Effector memory CD4-positive, alpha-beta T cell (primary cell): ENCODE data around the gene IRGC.
"Not testable (repeated sequence)": the region's sequence is repeated elsewhere in the genome, so short reads cannot be mapped to it uniquely, and the experiment has no call there.

Experiments used
- DNase-seq, 3 donors: peaks; one replicate each; pipeline ENCODE4 v3.0.0-alpha.2; 2020
- H3K27ac ChIP-seq: 2 replicates; pipeline ENCODE4 v1.7.0; 2013; ENCODE audit warnings: mild to moderate bottlenecking, low read length, moderate library complexity; ENCODE audit not compliant: insufficient read depth, poor library complexity, severe bottlenecking
- H3K27me3 ChIP-seq: replicated peaks from 2 replicates; pipeline ENCODE4 v1.7.0; 2013; ENCODE audit warnings: mild to moderate bottlenecking, low read length; ENCODE audit not compliant: insufficient read depth, control insufficient read depth, poor library complexity, severe bottlenecking
- H3K36me3 ChIP-seq: 2 replicates; pipeline ENCODE4 v1.7.0; 2013; ENCODE audit warnings: mild to moderate bottlenecking, low read length, moderate library complexity; ENCODE audit not compliant: control insufficient read depth, insufficient read depth
- H3K4me1 ChIP-seq: 2 replicates; pipeline ENCODE4 v1.7.0; 2013; ENCODE audit warnings: low read length, mild to moderate bottlenecking; ENCODE audit not compliant: control insufficient read depth, insufficient read depth, poor library complexity, severe bottlenecking
- H3K4me3 ChIP-seq: 2 replicates; pipeline ENCODE4 v1.7.0; 2013; ENCODE audit warnings: low read length, low read depth, mild to moderate bottlenecking; ENCODE audit not compliant: insufficient read depth, poor library complexity, severe bottlenecking
- H3K9me3 ChIP-seq: 2 replicates; pipeline ENCODE4 v1.7.0; 2013; ENCODE audit warnings: mild to moderate bottlenecking, low read length, moderate library complexity; ENCODE audit not compliant: control insufficient read depth

IRGC gene

DNA sequence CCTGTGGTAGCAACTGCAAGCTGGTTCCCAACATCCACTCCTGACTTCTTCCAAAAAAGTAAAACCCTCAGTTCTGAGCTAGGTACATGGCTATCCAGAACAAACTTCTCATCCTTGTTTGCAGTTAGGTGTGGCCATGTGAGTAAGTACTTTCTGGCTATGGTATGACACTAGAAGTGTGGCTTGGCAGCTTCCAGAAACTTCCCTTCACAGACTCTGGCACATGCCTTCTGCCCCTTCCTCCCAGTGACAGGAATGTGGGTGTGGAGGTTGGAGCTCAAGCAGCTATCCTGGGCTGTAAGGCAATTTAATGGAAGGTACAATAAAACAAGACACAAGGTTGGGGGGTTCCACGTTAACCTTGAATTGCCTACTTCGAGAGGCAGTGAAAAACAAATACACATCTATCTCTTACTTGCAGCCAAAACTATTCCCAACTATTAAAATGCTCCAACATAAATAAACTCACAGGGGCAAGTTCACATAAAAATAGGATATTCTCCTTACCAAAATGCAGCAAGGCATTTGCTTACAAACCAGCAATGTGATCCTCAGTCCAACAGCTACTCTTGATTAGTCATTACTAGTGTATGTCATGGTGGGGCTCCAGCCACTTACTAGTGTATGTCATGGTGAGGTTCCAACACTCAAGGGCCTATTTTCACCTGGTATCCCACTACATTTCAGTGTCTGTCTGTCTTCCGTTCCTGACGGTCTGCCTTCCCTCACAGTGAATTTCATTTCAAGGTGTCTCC is 35.8 kb downstream of the IRGC start:
- no peak for DNase-seq
- H3K4me1 ChIP-seq, result peaks cover 24% of the 10 kb centered on the region
- H3K9me3 ChIP-seq, result no peaks in the 10 kb centered on the region
- H3K27me3 ChIP-seq, result no peaks in the 10 kb centered on the region
- peak overlapping the region; percentile 35 for H3K27ac ChIP-seq
- H3K4me3 ChIP-seq, result no peak overlapping the region
- peaks cover 39% of the 10 kb centered on the region for H3K36me3 ChIP-seq

- Histone ChIP-seq H3K4me1 (peaks cover 23% of the 10 kb centered on the region), H3K27ac (peak overlapping the region; percentile 99), H3K36me3 (peaks cover 31% of the 10 kb centered on the region), H3K4me3 (no peak overlapping the region), H3K27me3 (no peaks in the 10 kb centered on the region), H3K9me3 (no peaks in the 10 kb centered on the region)
- DNase-seq, result no peak
These were observed 36.5 kb downstream of the IRGC start for GRCh38 chr19:43752287-43752875.

- Histone ChIP-seq H3K9me3 (no peaks in the 10 kb centered on the region), H3K36me3 (peaks cover 21% of the 10 kb centered on the region), H3K4me1 (peaks cover 17% of the 10 kb centered on the region), H3K27ac (peak overlapping the region; percentile 99), H3K4me3 (peak overlapping the region; percentile 76), H3K27me3 (no peaks in the 10 kb centered on the region)
- DNase-seq, result no peak
These were observed 38.3 kb downstream of the IRGC start for GRCh38 chr19:43754253-43754502.

DNA sequence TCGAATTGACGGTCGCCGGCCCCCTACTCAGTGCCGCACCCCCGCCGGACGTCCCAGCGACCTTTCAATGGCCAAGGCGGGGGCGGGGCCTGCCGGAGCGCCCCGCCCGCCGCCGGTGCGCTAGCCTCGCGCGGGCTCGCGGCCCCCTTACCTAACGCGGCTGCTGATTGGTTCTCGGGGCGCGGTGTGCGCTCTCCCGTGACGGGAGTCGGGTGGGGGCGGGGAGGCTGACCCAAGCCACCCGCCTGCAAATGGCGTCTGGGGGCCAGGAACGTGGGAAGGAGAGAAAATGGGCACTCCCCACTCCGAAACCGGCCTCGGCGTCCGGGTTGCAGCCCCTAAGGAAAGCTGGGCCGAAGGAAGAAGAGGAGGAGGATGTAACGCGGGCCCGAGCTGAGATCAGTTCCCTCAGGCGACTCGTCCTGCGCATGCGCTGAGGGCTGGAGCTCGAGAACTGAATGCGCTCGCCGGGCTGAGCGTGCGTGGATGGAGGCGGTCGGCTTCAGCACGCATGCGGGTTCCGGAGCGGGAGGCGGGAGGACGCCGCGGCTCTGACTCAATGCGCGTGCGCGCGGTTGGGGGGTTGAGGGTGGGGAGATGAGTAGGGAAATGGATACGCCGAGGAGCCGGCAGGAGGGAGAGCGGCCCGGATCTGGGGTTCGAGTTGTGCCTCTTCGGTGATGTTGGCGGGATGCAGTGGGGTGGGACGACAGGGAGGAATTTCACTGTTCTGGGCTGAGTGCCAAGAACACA is 38.8 kb downstream of the IRGC start, which contains the start of gene SMG9:
SMG9 (minus strand) TSS at position 460 of the 753 bp plus-strand sequence. CDS start 4,221 bp downstream, outside the sequence.
- Histone ChIP-seq H3K36me3 (peaks cover 16% of the 10 kb centered on the region), H3K9me3 (no peaks in the 10 kb centered on the region), H3K4me1 (peaks cover 17% of the 10 kb centered on the region), H3K27me3 (no peaks in the 10 kb centered on the region), H3K4me3 (peak within 1 kb of the TSS; percentile 76), H3K27ac (peak within 1 kb of the TSS; percentile 99)
- DNase-seq, result peak; percentile 96 to 99 (median 98)

GRCh38 chr19:43755256-43755801 is 39.5 kb downstream of the IRGC start:
- Histone ChIP-seq H3K36me3 (peaks cover 9% of the 10 kb centered on the region), H3K27me3 (no peaks in the 10 kb centered on the region), H3K4me3 (peak overlapping the region; percentile 76), H3K4me1 (peaks cover 17% of the 10 kb centered on the region), H3K27ac (peak overlapping the region; percentile 99), H3K9me3 (no peaks in the 10 kb centered on the region)
- peak; percentile 63 to 80 (median 69) for DNase-seq

DNA sequence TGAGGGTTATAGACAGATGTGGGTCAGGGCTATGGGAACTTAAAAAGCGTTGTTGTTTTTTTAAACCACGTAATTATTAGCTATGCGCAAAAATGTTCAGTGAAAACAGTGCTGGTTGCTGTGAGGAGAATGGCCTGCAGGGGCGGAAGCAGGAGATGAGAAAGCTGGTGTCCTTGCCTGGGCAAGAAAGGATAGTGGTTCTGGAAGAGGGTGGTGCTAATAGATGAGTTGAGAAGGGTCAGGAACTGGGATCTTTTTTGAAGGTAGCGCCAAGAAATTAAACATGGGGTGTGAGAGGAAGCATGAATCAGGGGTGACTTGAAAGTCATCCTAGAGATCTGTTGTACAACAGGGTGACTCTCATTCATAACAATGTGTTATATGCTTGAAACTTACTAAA is 43.6 kb downstream of the IRGC start:
- H3K4me1 ChIP-seq, result peaks cover 7% of the 10 kb centered on the region
- DNase-seq, result no peak
- H3K4me3 ChIP-seq, result no peak overlapping the region
- no peak overlapping the region for H3K27ac ChIP-seq
- H3K36me3 ChIP-seq, result no peaks in the 10 kb centered on the region
- no peaks in the 10 kb centered on the region for H3K27me3 ChIP-seq
- no peaks in the 10 kb centered on the region for H3K9me3 ChIP-seq

DNA sequence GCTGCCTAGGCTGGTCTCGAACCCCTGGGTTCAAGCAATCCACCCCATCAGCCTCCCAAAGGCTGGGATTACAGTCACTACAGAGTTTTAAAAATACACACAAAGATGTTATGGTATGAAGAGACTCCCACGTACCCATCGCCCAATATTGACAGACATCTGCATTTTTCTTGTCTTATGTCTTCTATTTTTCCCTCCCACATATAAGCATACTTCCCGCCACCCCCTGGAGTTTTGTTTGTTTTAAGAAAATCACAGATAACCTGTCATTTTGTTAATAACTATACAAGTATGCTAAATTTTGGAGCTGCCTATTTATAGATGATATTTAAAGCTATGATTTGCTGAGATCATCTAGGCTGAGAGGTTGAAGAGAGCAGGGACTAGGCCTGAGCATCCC is 45.1 kb downstream of the IRGC start:
- Histone ChIP-seq H3K4me1 (peaks cover 16% of the 10 kb centered on the region), H3K36me3 (no peaks in the 10 kb centered on the region), H3K27me3 (no peaks in the 10 kb centered on the region), H3K9me3 (no peaks in the 10 kb centered on the region), H3K27ac (no peak overlapping the region), H3K4me3 (no peak overlapping the region)
- no peak for DNase-seq

DNA sequence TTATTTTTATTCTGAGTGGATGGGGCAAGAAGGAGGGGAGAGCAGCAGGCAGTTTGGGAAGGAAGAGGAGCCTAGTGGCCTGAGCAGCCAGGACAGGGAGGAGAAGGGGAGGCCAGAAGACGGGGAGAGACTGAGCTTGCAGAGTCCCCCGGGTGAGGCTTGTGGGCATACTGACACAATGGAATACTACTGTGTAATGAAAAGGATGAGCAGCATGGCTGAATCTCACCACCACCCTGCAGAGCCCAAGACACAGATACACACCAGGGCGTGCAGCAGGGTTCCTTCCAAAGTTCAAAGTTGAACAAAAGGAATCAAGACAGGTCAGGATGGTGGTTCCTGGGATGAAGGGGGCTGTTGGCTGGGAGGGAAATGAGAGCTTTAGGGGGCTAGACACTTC is 46.9 kb downstream of the IRGC start:
- Histone ChIP-seq H3K36me3 (no peaks in the 10 kb centered on the region), H3K27ac (no peak overlapping the region), H3K27me3 (no peaks in the 10 kb centered on the region), H3K4me1 (peaks cover 29% of the 10 kb centered on the region), H3K9me3 (no peaks in the 10 kb centered on the region), H3K4me3 (no peak overlapping the region)
- DNase-seq, result no peak

DNA sequence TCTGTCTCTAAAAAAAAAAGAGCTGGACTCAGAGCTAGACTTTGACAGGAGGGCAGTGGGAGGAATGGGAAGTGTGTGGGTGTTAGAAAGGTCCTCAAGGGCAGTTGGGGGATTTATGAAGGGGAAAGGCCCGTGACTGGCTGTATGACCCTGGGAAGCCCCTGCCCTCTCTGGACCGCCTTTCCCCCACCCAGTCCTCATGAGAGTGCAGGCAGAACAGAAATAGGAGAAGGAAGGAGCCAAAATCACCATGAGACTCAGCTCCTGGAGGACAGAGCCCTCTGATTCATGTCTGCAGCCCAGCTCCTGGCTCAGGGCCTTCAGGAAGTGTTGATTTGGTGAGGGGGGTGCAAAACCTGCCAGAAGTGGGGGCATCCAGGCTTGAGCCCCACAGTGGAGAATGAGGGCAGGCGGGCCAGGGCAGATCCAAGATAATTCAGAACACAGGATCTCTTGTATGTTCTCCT is 47.6 kb downstream of the IRGC start:
- Histone ChIP-seq H3K27ac (peak overlapping the region; percentile 1), H3K36me3 (no peaks in the 10 kb centered on the region), H3K4me1 (peaks cover 29% of the 10 kb centered on the region), H3K4me3 (no peak overlapping the region), H3K27me3 (no peaks in the 10 kb centered on the region), H3K9me3 (no peaks in the 10 kb centered on the region)
- no peak for DNase-seq

DNA sequence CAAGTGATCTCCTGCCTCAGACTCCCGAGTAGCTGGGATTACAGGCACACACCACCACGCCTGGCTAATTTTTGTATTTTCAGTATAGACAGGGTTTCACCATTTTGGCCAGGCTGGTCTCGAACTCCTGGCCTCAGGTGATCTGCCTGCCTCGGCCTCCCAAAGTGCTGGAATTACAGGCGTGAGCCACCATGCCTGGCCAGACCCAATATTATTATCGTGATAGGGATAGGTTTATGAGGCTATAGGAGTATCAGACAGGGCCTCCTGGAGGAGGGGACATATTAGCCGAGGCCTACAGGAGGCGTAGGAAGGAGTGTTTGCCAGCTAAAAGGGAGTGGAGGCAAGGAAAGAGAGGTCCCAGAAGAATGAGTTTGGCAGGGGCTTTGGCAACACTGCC is 48.8 kb downstream of the IRGC start:
- not testable (repeated sequence) for H3K4me3 ChIP-seq, DNase-seq, H3K9me3 ChIP-seq, H3K27me3 ChIP-seq
- peaks cover 11% of the 10 kb centered on the region for H3K36me3 ChIP-seq
- peaks cover 29% of the 10 kb centered on the region for H3K4me1 ChIP-seq
- peak overlapping the region; percentile 74 for H3K27ac ChIP-seq
